HFFc6 (cell line): ENCODE results near the gene PPFIBP2. TPM values are rescaled to one million over a fixed set of nuclear protein-coding genes. Genes with fewer than 3 reads are reported as not detected.

Experiments
- DNase-seq: peaks from one replicate; pipeline ENCODE4 v3.0.0-alpha.2; 2018
- H3K27ac Mint-ChIP-seq: 2 replicates; pipeline ENCODE4 v1.8.0; 2020; ENCODE audit warnings: mild to moderate bottlenecking, mixed read lengths
- H3K27me3 Mint-ChIP-seq: 2 replicates; pipeline ENCODE4 v1.8.0; 2021; ENCODE audit warnings: mild to moderate bottlenecking, moderate library complexity, mixed read lengths; ENCODE audit not compliant: insufficient read depth
- H3K36me3 Mint-ChIP-seq: 2 replicates; pipeline ENCODE4 v1.8.0; 2021; ENCODE audit warnings: low read depth, mixed read lengths
- H3K4me1 Mint-ChIP-seq: 2 replicates; pipeline ENCODE4 v1.8.0; 2020; ENCODE audit warnings: low read depth, mixed read lengths
- H3K4me3 Mint-ChIP-seq: 2 replicates; pipeline ENCODE4 v1.8.0; 2020; ENCODE audit warnings: mild to moderate bottlenecking, moderate library complexity, mixed read lengths
- H3K9me3 Mint-ChIP-seq: 2 replicates; pipeline ENCODE4 v1.8.0; 2020; ENCODE audit warnings: mild to moderate bottlenecking, mixed read lengths
- total RNA-seq, 6 experiments: library from RNA; stranded (reverse); fragmentation: NEBNext Ultra II Directional; extraction: Animal tissue kit (Norgen Biotek cat#: 25700); gene quantifications; 2 replicates in 1 of 6; 3 replicates in 5 of 6; pipeline ENCODE4 v1.2.3, GENCODE V29; 2021
- TF ChIP-seq, protein P1 (sequence below): fragments of 200-600 bp; sonication (generic); IDR thresholded peaks from 2 replicates; pipeline ENCODE4 v1.5.0; 2021; ENCODE audit warnings: antibody characterized with exemption, mild to moderate bottlenecking

Gene PPFIBP2
- total RNA-seq, 6 experiments from 2014 or later: 6.0 to 8.5 (median 7.3) TPM

DNA sequence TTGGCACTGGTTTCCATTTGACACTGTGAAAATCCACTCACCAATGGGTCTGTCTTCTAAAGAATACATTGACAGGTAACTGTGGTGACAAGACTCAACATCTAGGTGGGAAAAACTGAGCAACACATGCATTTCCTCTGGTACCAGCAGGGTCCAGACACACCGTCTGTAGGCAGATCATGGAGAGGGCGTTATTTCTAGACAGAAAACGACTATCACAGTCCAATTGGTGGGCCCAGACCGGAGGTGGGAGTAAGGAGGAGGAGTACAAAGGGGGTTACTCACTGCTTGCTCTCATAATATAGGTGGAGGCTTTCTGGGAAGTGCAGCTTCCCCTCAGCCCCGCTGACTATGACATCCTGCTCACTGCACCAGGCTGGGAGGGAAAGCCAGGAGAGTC lies 182.6 kb downstream of the PPFIBP2 start:
- Mint-ChIP-seq H3K9me3 (no peaks in the 10 kb centered on the region), H3K36me3 (no peaks in the 10 kb centered on the region), H3K4me3 (no peak overlapping the region), H3K4me1 (0 out of 2 replicates have a peak, but pooled peaks cover 5% of the 10 kb centered on the region), H3K27me3 (peaks cover 20% of the 10 kb centered on the region), H3K27ac (no peak overlapping the region)
- TF ChIP-seq, protein P1, sequence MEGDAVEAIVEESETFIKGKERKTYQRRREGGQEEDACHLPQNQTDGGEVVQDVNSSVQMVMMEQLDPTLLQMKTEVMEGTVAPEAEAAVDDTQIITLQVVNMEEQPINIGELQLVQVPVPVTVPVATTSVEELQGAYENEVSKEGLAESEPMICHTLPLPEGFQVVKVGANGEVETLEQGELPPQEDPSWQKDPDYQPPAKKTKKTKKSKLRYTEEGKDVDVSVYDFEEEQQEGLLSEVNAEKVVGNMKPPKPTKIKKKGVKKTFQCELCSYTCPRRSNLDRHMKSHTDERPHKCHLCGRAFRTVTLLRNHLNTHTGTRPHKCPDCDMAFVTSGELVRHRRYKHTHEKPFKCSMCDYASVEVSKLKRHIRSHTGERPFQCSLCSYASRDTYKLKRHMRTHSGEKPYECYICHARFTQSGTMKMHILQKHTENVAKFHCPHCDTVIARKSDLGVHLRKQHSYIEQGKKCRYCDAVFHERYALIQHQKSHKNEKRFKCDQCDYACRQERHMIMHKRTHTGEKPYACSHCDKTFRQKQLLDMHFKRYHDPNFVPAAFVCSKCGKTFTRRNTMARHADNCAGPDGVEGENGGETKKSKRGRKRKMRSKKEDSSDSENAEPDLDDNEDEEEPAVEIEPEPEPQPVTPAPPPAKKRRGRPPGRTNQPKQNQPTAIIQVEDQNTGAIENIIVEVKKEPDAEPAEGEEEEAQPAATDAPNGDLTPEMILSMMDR: no peak
- DNase-seq: no peak

Other genes starting within 250 kb of the PPFIBP2 start
- gene OLFML1, start 28.5 kb upstream of the PPFIBP2 start, total RNA-seq: under 1 TPM in 3 of 6 experiments, not detected in 3; 0.20 to 0.43 (median 0.25) TPM
- gene CYB5R2, start 159.5 kb downstream of the PPFIBP2 start, total RNA-seq: 10 to 100 TPM; 11.7 to 15.0 (median 12.4) TPM
- gene OVCH2, start 192.5 kb downstream of the PPFIBP2 start, total RNA-seq: not detected